HG03520 (cell line): ENCODE data around the gene ACER1.

Experiments
- ATAC-seq: cut with Tn5 transposase; IDR thresholded peaks from one replicate; pipeline ENCODE4 v1.9.1; 2021; ENCODE audit warnings: mild to moderate bottlenecking, moderate library complexity; ENCODE audit not compliant: unreplicated experiment

Gene ACER1

DNA sequence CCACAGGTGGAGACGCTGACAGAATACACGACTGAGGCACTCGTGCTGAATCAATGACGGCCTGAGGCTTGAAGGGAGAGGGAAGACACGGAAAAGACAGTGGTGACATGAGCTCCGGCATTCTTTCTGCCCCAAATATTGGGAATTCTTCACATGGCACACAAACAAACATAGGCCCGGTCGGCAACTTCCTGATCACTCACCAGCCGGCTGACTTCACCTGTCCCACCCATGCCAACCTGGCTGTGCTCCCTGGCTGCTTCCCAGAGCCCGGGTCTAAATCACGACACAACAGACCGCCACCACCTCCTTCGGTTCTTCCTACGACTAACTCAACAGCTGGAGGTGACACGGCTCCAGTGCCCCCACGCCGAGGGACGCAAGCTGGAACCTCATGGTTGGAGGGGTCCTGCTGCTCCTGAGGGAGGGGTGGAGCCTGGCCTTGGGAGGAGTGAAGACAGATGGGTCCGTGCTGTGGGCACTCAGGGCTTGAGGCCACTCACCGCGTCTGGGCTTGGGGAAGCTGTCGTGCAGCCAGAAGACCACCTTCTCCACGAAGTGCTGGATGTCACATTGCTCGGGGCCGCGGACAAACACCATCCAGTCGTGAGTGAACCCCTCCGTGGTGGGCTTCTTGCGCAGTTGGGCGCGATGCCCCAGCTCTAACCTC, 63.2 kb downstream of the ACER1 start:
- ATAC-seq = no peak

DNA sequence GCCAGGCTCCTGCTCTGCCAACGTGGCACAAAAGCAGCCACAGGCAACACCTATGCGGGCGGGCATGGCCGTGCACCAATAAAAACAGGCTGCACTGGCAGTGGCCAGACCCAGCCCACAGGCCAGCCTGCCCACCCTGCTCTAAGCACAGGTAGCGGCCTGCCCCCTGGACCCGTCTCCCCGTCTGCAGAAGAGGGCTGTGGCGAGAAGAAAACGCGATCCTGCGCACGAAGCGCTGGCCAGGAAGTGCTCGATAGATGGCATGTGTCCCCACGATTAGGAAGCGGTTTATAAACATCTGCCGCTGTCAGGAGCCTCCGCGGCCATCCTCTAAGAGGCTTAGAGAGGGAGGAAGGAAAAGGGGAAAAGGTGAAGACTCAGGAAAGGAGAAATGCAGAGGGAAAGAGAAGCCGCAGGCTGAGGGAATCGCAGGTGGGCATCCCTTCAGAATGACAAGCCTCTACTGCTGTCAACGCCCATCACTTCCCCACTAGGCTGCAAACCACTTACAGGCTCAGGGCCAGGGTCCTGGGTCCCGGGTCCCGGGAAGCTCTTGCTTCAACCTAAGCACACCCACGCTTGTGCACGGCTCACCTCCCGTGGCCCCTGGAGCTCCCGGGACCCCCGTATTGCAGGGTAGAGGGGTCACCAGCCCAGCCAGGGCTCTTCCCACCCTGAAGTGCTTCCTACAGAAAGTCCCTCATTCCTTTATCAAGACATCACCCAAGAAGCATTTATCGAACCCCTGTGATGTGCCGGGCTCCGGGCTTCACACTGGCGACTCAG, 64.1 kb downstream of the ACER1 start:
- no peak for ATAC-seq

DNA sequence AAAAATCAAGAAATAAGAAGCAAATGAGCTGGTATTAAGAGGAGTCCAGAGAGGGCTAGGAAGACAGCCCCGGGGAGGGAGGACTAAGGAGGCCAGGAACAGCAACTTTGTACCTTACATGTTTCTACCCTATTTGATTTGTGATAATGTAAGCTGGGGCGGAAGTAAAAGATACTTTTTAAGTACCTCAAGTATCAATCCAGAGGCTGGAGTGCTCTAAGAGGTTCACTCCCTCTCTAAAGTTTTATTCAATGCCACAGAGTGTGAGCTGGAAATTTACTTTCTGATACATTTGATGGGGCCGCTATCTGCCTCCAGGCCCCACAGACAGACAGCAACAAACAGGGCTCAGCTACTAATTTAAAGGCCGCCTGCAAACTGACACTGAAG, 65.0 kb downstream of the ACER1 start:
- no peak for ATAC-seq

DNA sequence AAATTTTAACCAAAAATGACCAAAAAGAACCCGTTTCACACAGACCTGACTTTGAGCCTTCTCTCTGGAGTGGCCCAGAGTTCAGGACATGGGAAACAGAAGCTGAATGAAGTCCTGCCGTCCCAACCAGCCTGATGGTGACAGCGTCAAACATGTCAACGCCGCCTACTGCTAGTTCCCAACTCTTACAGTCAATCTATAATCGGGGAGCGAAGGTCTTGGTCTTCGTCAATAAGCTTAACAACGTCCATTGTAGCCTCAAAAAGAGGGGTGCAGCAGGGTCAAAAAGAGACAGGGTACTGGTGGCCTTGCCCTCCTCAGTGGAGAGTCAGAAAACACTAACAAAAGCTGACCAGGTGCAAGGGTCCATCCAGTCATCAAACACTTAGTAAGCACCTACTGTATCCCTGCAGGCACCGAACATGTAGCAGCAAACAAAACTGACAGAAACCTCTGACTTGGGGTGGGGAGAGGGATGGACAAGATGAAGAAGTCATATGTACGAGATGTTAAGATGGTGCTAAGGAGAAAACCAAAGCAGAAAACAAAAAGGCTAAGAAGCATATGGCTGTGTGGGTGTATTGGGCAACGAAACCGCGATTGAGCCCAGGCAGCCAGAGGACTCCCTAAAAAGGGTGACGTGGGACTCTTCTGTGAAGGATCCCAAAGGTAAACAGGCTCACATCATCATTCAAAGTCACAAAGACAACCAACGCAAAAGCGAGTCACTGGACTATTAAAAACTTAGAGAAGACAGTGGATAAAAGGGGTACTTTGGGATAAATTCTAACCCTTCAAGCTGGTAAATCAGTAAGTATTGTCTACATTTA, 65.6 kb downstream of the ACER1 start:
- ATAC-seq = no peak

DNA sequence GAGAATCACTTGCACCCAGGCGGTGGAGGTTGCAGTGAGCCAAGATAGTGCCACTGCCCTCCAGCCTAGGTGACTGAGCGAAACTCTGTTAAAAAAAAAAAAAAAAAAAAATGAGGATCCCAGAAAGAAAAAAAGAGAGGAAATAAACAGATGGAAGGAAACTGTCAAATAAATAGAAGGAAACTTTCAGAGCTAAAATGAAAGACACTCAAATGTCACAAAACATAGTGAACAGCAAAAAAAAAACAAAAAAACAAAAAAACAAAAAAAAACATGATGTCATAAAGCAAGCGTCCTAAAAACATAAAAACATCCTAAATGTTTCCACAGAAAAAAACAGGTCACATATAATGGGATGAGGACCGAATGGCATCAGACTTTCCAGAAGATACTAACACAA, 68.6 kb downstream of the ACER1 start:
- ATAC-seq = no peak

DNA sequence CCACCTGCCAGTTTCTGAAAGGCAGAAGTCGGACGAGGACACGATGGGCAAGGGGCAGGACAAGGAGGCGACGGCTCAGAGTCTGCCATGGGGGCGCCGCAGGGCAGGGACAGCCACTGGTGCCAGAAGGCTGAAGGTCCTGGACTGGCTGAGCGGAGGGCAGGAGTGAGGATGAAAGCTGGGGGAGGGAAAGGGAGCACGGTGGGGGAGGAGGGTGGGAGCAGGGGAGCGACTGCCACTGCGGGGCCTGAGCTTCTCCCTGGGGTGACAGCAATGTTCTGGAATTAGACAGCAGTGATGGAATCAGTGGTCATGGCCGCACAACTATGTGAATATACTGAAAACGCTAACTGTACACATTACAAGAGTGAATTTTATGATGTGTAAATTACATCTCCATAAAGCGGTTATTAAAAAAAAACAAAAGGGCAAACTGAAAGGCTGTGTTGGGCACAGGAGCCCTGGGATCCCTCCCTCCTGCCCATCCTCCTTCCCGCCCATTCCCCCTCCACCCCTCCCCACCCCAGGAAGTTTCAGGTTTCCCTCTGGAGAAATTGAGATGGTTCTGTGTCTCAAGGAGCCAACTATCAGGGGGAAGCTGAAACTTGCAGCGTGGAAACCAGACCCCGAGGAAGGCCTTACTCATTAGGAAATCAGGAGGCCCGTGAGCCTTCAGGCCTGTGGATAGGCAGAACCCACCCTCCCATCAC, 69.5 kb downstream of the ACER1 start:
- ATAC-seq = no peak

DNA sequence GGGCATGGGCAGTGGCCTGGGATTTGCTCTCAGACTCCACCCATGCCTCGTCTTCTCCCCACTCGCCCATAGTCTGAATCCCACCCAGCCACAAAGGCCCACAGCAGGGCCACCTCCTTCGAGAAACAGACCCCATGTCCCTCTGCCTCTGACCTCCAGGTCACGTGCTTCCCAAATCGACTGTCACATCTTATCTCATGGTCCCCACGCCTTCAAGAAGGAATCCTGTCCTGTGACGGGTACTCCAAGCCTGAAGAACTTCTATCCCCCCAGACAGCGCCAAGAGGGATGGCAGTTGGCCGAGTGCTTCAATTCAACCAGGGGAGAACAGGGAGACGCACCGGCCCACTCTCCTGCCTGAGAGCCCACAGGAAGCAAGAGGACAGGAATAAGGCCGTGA, 70.1 kb downstream of the ACER1 start:
- no peak for ATAC-seq

DNA sequence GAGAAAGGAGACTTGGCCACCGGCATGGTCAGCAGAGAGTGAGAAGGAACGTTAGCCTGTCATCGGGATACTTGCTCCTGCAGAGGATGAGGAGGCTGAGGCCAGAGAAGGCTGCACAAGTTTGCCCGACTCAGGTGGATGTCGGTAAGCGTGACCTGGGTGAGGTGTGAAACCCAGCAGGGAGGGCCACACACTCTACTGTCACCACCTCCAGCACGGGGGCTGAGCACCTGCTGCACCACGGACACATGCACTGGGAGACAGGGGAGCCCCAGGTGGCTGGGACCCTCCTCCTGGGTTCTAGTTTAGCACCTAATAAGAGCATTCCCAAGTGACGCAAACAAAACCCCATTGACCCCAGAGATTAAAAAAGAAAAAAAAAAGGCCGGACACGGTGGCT, 70.9 kb downstream of the ACER1 start:
- ATAC-seq = no peak

DNA sequence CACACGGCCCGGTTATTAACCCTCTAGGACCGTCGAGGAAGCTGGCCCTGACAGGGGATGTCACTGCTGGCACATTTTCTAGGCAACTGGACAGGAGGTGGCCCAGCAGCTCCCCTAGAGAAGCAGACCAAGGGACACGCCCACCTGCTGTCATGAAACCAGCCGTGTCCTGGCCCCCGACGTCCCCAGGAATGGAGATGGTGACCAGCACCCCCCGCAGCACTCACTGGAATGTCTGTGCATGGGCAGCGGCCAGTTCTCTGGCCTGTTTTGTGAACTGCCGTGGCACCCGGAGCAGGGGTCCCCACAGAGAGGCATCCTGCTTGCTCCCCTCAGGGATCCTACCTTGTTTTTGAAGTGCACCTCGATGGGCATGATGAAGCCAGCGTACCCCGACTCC, 71.5 kb downstream of the ACER1 start:
- no peak for ATAC-seq

DNA sequence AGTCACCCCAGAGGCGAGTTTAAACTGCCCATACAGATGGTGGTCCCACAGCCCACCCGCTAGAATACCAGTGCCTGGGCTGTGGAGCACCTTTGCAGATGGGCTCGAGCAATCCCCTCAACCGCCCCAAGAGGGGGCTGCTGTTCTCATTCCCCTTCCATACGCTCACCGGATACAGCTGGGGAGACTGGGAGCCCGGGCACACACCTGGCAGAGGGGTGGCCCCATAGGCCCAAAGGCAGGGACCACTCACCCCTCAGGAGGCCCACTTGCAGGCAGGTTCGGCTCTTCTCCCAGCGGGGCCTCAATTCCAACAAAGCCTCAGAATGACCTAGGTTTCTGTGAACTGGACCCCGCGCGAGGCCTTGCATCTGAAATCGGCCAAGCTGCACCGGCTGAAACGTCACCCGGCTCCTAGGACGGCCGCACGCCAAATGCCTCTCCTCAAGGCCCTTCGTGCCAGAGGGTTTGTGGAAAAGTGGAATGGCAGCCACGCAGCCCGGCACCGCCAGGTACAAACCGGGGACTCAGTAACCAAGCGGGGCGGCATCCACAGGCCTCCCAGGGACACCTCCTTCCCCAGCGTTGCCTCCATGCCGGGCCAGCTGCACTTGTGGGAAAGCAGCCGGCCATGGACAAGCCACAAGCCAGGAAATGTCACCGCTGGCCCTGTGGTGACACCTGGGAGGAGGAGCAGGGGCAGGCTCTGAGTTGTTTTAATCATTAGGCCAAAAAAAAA, 72.3 kb downstream of the ACER1 start:
- ATAC-seq = no peak

DNA sequence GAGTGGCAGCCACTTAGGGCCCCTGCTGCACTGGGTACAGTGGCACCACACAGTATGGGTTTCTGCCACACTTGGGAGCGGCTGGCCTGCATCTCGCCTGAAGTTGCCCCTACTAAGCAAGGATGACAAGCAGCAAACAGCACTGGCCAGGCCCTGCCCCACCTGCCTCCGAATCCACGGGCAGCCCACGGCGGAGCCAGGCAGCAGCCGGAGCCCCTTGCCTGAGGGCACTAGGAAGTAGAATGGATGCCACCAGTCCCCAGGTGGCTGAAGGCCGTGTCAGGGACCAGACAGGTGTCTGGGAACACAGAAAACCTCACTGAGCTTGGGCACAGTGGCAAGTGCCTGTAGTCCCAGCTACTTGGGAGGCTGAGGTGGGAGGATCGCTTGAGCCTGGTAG, 73.0 kb downstream of the ACER1 start:
- ATAC-seq = no peak

DNA sequence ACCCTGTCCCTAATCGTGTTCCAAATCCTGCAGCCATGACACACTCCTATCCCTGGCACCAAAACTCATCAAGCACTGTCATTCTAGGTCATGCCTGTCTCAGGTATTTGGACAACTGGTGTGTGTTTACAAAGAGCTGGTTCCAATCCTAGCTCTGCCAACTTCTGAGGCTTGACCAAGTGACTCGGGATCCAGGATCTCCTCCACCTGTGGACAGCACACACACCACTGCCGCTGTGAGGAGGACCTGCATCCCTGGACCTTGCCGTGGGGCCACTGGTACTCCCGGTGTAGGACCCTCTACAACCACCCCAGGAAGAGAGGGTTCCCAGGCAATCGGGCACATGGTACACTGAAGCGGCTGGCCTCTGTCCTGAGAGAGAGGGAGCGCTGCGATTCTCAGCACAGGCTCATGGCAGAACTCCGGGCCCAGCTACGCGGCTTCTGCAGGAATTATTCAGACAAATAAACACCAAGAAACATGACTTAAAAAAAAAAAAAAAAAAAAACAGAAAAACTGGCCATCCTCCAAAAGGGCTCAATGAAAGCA, 74.0 kb downstream of the ACER1 start:
- ATAC-seq = no peak

DNA sequence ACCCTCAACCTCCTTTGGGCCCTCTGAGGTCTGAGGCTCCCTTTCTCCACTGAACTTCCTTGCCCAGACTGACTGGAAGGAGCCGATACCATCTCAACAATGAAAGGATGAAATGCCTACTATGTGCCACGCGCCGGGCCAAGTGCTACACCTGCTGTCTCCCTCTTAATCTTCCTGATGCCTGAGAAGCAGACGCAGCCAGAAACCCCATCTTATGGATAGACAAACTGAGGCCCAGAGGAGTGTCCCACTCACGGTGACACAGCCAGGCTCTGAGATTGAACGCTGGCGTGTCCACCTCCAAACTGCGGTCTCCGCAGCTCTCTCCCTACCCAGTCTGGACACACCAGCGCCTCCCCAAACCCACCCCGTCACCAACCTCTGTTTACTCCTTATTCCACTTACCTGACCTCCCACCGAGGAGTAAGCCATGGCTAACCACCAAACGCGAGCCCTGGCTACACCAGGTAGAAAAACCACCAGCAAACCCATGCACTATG, 74.5 kb downstream of the ACER1 start:
- ATAC-seq = no peak
